Loucy (cell line): Measurements from ENCODE around the gene SGO2.

Experiments
- H2AFZ ChIP-seq: fragments of 200-600 bp; sonication (generic); 2 replicates; pipeline ENCODE4 v1.6.0; 2016; ENCODE audit warnings: antibody characterized with exemption, mild to moderate bottlenecking, low read length, moderate library complexity
- H3F3A ChIP-seq: fragments of 200-600 bp; 2 replicates; pipeline ENCODE4 v1.6.0; 2016; ENCODE audit warnings: antibody characterized with exemption, low read depth, mild to moderate bottlenecking
- H3K27me3 ChIP-seq: fragments of 200-600 bp; sonication (generic); 2 replicates; pipeline ENCODE4 v1.6.1; 2014; ENCODE audit warnings: low read length, mild to moderate bottlenecking; ENCODE audit not compliant: insufficient read depth, poor library complexity, severe bottlenecking
- H3K36me3 ChIP-seq: fragments of 200-600 bp; sonication (generic); 2 replicates; pipeline ENCODE4 v1.6.1; 2016; ENCODE audit warnings: low read length; ENCODE audit not compliant: insufficient read depth
- H3K4me1 ChIP-seq: fragments of 200-600 bp; sonication (generic); 2 replicates; pipeline ENCODE4 v1.5.1; 2014; ENCODE audit warnings: low read length, mild to moderate bottlenecking; ENCODE audit not compliant: insufficient read depth, poor library complexity, severe bottlenecking
- H3K4me2 ChIP-seq: fragments of 200-600 bp; sonication (generic); 2 replicates; pipeline ENCODE4 v1.6.0; 2014; ENCODE audit warnings: antibody characterized with exemption, low read length, low read depth, mild to moderate bottlenecking; ENCODE audit not compliant: poor library complexity, severe bottlenecking
- H3K4me3 ChIP-seq: fragments of 200-600 bp; sonication (generic); 2 replicates; pipeline ENCODE4 v1.5.1; 2014; ENCODE audit warnings: low read length, mild to moderate bottlenecking, mixed read lengths; ENCODE audit not compliant: poor library complexity, severe bottlenecking
- H3K79me2 ChIP-seq: fragments of 200-600 bp; sonication (generic); 2 replicates; pipeline ENCODE4 v1.6.1; 2014; ENCODE audit warnings: low read length; ENCODE audit not compliant: insufficient read depth
- H3K9ac ChIP-seq: fragments of 200-600 bp; sonication (generic); 2 replicates; pipeline ENCODE4 v1.6.0; 2014; ENCODE audit warnings: mild to moderate bottlenecking, low read depth, low read length, moderate library complexity; ENCODE audit not compliant: poor library complexity, severe bottlenecking
- H3K9me2 ChIP-seq: fragments of 200-600 bp; sonication (generic); replicated peaks from 2 replicates; pipeline ENCODE4 v1.6.1; 2016; ENCODE audit warnings: low read depth, low read length, mixed read lengths
- H3K9me3 ChIP-seq: fragments of 200-600 bp; sonication (generic); 2 replicates; pipeline ENCODE4 v1.6.1; 2014; ENCODE audit warnings: mild to moderate bottlenecking, antibody characterized with exemption, low read length, low read depth; ENCODE audit not compliant: insufficient read depth
- H4K20me1 ChIP-seq: fragments of 200-600 bp; sonication (generic); 2 replicates; pipeline ENCODE4 v1.6.0; 2014; ENCODE audit warnings: antibody characterized with exemption, low read length, mild to moderate bottlenecking; ENCODE audit not compliant: insufficient read depth, poor library complexity, severe bottlenecking
- CTCF ChIP-seq: fragments of 200-600 bp; sonication (generic); conservative IDR thresholded peaks from 2 replicates; pipeline ENCODE4 v1.5.1; 2014; ENCODE audit warnings: mild to moderate bottlenecking, antibody characterized with exemption, low read length
- EZH2phosphoT487 ChIP-seq: fragments of 200-600 bp; IDR thresholded peaks from 2 replicates; pipeline ENCODE4 v1.6.1; 2018; ENCODE audit warnings: antibody characterized with exemption, mild to moderate bottlenecking, moderate library complexity, borderline replicate concordance

SGO2 gene

GRCh38 chr2:200616656-200617055, 90.6 kb downstream of the SGO2 start:
- Histone ChIP-seq H3K9me2 (no peaks in the 10 kb centered on the region), H3K36me3 (no peaks in the 10 kb centered on the region), H3F3A (no peaks in the 10 kb centered on the region), H3K27me3 (no peaks in the 10 kb centered on the region), H3K9ac (no peak overlapping the region), H4K20me1 (no peaks in the 10 kb centered on the region), H2AFZ (no peak overlapping the region), H3K4me2 (no peak overlapping the region), H3K9me3 (no peaks in the 10 kb centered on the region), H3K4me1 (no peaks in the 10 kb centered on the region), H3K4me3 (no peak overlapping the region), H3K79me2 (no peaks in the 10 kb centered on the region)
- TF ChIP-seq EZH2phosphoT487 (no peak), CTCF (no peak)

- Histone ChIP-seq H3K9ac (no peak overlapping the region), H3K4me2 (no peak overlapping the region), H2AFZ (no peak overlapping the region)
These were observed 91.4 kb downstream of the SGO2 start for GRCh38 chr2:200617156-200618053.

GRCh38 chr2:200618054-200618419, 92.0 kb downstream of the SGO2 start:
- Histone ChIP-seq H3K4me3 (no peak overlapping the region), H3K4me1 (no peaks in the 10 kb centered on the region), H3K36me3 (no peaks in the 10 kb centered on the region), H3K79me2 (no peaks in the 10 kb centered on the region), H3K9ac (no peak overlapping the region), H3K27me3 (no peaks in the 10 kb centered on the region), H2AFZ (no peak overlapping the region), H3K9me3 (no peaks in the 10 kb centered on the region), H3K9me2 (no peaks in the 10 kb centered on the region), H3F3A (no peaks in the 10 kb centered on the region), H4K20me1 (no peaks in the 10 kb centered on the region), H3K4me2 (no peak overlapping the region)
- no peak for TF ChIP-seq EZH2phosphoT487
- no peak for TF ChIP-seq CTCF

More at GRCh38 chr2:200617156-200618053, 91.4 kb downstream of the SGO2 start:
- H4K20me1 ChIP-seq, result no peaks in the 10 kb centered on the region
- H3K4me1 ChIP-seq, result no peaks in the 10 kb centered on the region
- no peaks in the 10 kb centered on the region for H3K9me2 ChIP-seq
- H3K9me3 ChIP-seq, result no peaks in the 10 kb centered on the region
- no peaks in the 10 kb centered on the region for H3F3A ChIP-seq
- H3K79me2 ChIP-seq, result no peaks in the 10 kb centered on the region
- TF ChIP-seq EZH2phosphoT487, result no peak
- TF ChIP-seq CTCF, result no peak
- H3K4me3 ChIP-seq, result no peak overlapping the region
- no peaks in the 10 kb centered on the region for H3K36me3 ChIP-seq
- H3K27me3 ChIP-seq, result no peaks in the 10 kb centered on the region
